Measurements from ENCODE around the gene IQCE.
"Not testable (repeated sequence)": the region's sequence is repeated elsewhere in the genome, so short reads cannot be mapped to it uniquely, and the experiment has no call there.

Gene IQCE

DNA sequence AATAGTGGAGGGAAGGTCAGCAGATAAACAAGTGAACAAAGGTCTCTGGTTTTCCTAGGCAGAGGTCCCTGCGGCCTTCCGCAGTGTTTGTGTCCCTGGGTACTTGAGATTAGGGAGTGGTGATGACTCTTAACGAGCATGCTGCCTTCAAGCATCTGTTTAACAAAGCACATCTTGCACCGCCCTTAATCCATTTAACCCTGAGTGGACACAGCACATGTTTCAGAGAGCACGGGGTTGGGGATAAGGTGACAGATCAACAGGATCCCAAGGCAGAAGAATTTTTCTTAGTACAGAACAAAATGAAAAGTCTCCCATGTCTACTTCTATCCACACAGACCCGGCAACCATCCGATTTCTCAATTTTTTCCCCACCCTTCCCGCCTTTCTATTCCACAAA lies 25.2 kb upstream of the IQCE start:
- not testable (repeated sequence) for DNase-seq

DNA sequence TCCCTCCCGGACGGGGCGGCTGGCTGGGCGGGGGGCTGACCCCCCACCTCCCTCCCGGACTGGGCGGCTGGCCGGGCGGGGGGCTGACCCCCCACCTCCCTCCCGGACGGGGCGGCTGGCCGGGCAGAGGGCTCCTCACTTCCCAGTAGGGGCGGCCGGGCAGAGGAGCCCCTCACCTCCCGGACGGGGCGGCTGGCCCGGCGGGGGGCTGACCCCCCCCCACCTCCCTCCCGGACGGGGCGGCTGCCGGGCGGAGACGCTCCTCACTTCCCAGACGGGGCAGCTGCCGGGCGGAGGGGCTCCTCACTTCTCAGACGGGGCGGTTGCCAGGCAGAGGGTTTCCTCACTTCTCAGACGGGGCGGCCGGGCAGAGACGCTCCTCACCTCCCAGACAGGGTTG lies 24.6 kb upstream of the IQCE start:
- not testable (repeated sequence) for DNase-seq

DNA sequence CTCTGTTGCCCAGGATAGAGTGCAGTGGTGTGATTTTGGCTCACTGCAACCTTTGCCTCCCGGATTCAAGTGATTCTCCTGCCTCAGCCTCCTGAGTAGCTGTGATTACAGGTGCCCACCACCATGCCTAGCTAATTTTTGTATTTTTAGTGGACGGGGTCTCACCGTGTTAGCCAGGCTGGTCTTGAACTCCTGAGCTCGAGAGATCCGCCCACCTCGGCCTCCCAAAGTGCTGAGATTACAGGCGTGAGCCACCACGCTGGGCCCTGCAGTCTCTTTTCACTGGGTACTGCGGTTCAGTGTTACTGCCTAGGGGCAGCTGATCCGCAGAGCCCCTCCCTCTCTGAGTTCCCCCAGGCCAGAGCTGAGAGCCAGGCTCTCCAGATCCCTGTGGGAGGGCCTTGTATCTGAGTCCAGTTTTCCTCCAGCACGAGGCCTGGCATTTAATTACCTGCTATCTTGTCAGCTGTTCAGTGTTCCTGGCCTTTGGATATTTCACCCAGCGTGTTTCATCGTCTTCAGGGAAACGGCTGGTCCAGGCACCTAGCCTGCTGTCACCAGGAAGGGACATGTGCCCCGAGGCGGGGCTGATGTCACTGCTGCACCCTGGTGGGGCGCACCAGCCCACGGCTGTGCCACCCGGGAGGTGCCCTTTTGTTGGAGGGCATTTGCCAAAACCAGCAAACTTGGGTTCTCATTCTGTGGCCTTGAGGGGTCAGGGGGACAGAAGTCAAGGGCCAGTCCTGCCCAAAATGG lies 22.7 kb upstream of the IQCE start:
- not testable (repeated sequence) for DNase-seq

DNA sequence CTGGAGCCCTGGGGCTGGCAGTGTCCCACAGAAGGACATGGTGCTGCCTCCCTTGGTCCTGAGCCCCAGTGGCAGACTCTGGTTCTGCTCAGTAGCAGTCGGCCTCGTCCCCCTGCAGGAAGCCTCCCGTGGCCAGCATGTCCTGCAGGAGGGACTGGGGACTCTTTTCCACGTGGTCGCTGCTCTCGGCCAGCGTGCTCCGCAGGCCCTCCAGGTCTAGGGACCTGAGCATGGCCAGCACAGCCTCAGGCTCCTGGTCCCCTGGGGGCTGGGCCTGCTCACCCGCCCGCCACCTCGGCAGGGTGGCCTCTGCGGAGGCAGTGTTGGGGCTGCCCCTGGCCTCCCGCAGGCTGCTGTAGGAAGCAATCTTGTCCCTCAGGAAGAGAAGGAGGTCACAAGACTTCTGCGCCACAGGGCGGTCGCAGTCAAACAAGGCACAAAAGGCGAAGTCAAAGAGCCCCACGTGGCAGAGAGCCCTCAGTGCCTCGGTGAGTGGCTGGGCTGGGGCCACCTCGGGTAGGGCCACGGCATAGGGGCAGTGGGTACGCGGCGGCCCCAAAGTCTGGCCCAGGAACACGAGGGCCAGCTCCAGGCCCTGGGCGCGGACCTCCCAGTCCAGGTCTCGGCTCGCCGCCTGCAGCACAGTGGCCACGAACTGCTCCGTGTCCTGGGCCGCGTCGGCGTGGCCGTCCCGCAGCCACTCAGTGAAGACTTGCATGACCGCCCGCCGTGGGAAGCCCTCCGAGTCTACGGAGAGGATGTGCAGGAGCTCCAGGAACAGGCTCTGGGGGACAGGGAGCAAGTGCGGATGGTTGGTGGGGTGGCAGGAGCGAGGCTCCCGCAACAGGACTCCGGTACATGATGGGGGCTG lies 20.6 kb upstream of the IQCE start:
- no peak for DNase-seq

DNA sequence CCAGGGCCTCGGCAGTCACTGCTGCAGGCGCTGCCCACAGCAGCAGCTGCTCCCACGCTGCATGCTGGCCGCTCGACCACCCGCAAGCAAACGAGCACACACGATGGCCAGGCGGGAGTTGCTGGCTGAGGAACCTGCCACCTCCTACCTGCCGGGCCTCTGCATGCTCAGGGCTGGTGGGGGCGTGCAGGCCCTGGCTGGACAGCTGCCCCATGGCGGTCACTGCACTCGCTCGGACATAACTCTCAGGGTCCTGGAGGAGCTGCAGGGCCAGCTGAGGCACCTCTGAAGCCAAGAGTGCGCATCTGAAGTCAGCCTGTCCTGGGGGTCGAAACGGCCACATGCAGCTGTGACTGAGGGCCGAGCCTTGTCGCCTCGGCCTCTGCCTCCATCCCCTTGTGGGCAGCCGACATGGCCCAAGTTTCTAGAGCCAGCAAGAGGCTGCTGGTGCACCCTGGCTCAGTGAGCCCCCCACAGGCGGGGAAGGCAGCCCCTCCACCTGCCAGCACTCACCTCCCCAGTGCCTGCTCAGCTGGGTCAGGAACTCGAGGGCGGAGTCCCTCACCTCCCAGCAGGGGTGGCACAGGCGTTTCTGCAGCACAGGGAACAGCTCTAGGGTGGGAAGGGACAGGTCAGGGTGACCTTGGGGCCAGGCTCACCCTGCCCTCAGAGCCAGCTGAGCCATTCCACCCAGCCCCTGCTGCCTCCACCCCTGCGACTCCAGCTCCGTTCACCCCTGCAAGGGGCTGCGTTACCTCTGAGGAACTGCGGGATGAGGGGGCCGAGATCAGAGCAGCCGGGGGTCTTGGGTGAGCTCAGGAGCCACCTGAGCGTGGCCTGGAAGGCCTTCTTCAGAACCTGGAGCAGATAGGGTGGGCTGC lies 19.5 kb upstream of the IQCE start:
- no peak for DNase-seq

DNA sequence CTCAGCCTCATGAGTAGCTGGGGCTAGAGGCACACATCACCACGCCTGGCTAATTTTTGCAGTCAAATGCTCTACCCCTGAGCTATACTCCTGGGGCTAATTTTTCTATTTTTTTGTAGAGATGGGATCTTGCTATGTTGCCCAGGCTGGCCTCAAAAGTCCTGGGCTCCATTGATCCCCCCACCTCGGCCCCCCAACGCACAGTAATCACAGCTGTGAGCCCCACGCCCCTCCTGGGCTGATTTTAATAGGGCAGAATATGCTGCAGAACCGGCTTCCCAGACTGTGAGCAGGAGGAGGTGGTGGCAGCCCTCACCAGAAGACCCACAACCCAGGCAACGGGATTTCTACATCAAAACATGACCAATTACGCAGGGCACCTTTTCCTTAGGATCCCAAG lies 18.6 kb upstream of the IQCE start:
- DNase-seq = no peak

DNA sequence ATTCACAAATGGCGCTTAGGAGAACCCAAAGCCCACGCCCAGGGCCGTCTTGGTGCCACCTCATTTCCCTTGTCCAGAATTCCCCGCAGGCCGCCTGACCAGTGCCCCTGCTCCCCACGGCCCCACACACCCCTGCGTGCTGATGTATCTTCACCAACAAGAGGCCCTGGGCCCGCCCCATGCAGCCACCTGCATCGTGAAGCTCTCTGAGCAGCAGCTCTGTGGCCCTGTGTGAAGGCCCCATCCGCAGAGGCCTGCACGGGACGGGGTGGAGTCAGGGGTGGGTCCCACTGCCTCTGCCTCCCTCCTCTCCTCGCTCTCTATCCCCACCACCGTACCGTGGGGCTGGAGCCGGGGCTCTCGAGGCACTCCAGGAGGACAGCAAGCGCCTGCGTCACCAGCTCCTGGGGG lies 18.1 kb upstream of the IQCE start:
- no peak for DNase-seq

DNA sequence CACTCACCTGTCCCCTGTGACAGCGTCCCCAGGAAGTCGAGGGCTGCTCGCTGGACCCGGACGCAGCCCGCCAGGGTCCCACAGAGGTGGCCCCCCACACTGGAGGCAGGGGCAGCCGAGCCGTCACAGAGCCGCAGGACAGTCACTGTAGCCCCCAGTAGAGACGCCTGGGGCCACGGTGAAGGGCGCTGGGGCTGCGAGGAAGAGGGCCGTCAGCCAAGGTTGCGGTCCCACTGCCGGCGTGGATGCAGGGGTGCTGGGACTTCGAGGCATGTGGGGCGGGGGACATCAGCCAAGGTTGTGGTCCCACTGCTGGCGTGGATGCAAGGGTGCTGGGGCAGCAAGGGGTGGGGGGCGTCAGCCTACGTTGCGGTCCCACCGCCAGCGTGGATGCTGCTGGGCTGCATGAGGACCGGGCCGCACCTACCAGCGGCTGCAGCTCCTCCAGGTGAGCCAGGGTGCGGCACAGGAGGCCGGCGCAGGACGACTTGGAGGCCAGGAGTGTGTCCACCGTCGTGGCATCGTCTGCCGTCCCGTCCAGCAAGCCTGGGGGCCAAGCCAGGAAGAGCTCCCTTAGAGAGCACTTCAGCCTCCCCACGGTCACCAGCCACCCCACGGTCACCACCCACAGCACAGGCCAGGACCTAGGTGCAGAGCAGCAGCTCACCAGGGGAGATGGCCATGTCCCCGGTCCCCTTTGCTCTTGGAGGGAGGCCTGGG lies 17.3 kb upstream of the IQCE start:
- DNase-seq = no peak

DNA sequence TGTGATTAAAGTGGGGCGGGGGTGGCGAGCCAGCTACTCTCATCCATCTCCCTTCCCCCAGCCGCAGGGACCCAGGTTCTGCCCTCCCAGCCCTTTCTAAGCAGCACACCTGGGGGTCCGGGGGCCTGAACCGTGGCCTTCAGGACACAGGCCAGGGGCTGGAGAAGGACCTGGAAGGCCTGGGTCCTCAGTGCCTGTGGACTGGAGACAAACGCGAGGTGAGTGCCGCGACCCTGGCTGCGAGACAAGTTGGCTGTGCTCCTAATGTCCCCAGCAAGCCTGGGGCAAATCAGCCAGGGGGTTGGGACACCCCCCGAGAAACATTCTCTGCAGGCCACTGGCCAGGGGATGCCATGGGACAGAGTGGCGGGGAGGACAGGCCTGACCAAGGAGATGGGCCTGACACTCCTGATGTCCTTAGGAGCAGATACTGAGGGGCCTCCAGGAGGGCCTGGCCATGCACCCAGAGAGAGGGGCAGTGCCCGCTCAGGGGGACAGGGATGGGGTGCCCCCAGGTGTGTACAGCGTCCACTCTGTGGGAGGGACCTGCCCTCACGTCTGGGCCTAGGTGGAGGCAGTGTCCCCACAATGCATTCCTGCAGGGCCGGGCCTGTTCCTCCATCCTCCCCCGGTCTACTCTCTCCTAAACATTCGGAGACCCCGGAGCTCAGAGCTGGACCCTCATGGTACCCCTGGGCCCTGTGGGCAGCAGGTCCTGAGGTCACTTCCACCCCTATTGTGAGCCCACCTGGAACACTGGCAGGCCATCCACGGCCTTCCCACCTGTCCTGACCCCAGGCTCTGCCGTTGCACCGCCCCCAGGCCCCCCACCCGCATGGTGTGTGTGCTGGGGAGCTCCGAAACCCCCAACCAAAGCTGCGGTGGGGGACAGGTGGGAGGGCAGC lies 16.5 kb upstream of the IQCE start:
- DNase-seq = no peak

DNA sequence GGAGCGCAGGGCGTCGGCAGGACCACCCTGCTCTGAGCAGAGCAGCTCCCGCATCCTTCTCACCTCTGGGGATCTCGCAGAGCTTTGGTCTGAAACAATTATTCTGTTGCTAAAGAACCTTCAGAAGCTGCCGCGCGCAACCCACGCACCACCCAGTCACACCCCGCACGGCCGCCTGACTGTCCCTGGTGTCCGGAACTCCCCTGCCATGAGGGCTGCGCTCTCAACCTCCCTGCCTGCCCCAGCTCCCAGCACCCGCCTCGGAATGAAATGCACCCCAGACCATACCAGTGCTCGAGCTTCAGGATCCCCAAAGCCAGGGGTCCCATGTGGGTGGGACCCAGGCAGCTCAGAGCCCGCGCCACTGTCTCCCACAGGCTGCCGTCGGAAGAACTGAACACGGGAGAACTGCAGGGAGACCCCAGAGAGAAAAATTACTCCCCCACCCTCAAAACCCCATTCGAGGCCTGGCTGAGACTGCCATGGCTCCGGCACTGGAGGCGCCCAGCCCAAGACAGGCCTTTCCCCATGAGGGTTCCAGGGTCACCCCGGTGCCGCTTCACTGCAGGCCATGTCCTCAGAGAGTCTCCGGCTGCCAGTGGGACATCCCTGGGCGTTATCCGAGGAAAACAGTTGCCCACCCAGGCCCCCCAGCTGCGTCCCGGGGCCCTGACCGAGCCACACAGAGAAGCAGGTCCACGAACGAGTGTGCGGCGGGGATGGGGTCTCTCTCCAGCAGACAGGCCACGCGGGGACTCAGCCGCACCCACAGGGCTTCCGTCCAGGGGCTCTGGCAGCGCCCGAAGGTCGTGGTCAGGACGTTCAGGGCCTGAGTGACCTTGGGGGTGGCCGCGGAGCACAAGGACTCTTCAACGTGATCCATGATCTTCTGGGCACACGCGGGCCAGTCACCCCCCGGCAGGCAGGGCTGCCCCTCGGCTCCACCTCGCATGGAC lies 15.6 kb upstream of the IQCE start:
- no peak for DNase-seq

DNA sequence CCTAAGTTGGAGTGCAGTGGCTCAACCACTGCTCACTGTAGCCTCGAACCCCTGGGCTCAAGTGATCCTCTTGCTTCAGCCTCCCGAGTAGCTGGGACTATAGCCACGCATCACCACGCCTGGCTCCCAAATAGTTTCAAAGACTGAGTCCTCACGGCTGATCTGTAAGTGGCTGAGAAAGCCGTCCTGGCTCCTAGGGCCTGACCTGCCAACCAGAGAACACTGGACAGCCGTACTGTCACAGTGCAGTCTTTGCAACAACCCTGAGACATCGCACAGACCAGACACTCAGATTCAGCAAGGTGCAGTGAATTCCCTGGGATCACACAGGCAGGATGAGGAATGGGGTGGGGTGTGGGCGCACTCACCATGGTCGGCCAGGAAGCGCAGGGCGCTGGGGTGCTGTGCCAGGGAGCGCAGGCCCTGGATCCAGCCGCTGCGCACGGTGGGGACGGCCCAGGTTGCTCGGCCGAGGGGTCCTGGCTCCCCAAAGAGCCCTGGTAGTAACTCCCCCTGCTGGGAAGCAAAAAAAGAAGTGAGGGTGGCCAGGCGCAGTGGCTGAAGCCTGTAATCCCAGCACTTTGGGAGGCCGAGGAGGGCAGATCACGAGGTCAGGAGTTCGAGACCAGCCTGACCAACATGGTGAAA lies 14.1 kb upstream of the IQCE start:
- DNase-seq = no peak

DNA sequence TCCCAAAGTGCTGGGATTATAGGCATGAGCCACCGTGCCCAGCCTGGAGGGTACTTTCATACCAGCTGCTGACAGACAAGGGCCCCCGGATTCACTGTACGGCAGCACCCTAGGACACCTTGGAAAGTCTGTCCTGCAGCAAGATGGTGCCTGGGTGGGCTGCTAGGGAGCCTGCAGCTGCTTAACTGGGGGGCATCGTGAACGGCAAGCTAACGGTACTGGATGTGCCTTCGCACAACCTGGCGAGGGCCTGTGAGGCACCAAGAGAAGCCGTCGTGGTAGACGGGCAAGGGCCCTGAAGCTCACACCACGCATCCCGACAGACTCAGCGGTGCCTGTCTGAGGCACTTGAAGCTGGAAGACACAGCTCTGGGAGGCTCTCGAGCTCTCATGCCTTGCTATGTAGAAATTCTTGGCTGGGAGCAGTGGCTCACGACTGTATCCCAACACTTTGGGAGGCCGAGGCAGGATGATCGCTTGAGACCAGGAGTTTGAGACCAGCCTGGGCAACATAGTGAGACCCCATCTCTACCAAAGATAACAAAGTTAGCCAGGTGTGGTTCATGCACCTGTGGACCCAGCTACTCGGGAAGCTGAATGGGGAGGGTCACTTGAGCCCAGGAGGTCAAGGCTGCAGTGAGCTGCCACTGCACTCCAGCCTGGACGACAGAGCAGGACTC lies 12.9 kb upstream of the IQCE start:
- no peak for DNase-seq

DNA sequence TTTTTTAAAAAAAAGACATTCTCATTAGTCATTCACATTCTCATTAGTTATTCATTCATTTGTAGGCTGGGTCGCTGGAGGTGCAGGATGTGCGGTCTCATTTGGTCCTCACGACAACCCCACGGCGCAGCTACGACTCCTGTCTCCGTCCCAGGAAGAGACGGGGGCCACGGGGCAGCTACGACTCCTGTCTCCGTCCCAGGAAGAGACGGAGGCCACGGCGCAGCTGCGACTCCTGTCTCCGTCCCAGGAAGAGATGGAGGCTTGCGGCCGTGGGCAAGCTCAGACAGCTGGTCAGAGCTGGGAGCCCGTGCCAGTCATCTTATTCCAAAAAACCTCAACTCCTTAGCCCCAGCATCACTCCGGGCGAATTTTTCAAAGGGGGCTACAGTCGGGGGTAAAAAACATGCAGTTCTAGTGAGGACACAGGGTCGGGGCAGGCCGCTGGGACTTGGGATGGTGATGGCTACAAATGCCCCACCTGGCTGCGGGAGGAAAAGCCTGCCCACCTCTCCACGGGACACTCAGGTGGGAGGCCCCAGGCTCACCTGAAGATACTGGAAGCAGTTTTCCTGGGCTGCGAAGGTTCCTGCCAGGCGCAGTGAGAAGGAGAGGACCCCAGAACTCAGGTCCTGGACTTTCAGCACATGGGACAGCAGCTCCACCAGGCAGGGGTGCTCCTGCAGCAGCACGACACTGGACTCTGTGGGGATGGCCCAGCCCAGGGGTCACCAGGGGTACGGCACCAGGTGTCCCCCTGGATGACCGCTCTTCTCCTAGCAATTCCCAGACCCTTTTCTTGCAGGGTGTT lies 11.8 kb upstream of the IQCE start:
- DNase-seq = no peak

DNA sequence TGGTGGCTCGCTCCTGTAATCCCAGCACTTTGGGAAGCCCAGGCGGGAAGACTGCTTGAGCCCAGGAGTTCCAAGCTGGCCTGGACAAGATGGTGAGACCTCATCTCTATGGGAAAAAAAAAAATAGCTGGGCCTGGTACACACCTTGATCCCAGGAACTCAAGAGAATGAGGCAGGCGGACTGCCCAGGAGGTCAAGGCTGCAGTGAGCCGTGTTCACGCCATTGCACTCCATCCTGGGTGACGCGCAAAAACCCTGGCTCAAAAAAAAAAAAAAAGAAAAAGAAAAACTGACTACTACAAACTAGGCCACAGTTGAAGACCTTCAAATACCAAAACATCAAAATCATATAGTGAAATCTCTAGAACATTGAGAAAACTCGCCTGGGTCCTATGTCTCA lies 7.4 kb upstream of the IQCE start:
- no peak for DNase-seq

DNA sequence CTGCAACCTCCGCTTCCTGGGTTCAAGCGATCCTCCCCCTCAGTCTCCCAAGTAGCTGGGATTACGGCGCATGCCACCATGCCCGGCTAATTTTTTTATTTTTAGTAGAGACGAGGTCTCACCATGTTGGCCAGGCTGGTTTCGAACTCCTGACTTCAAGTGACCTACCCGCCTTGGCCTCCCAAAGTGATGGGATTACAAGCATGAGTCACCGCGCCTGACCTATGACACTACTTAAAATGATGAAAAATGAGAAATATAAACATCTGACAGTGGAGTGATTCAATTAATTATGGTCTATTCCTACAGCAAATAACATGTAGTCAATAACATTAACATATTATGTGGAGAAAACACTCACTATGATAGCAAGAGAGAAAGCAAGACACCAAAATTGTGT lies 5.7 kb upstream of the IQCE start:
- no peak for DNase-seq

DNA sequence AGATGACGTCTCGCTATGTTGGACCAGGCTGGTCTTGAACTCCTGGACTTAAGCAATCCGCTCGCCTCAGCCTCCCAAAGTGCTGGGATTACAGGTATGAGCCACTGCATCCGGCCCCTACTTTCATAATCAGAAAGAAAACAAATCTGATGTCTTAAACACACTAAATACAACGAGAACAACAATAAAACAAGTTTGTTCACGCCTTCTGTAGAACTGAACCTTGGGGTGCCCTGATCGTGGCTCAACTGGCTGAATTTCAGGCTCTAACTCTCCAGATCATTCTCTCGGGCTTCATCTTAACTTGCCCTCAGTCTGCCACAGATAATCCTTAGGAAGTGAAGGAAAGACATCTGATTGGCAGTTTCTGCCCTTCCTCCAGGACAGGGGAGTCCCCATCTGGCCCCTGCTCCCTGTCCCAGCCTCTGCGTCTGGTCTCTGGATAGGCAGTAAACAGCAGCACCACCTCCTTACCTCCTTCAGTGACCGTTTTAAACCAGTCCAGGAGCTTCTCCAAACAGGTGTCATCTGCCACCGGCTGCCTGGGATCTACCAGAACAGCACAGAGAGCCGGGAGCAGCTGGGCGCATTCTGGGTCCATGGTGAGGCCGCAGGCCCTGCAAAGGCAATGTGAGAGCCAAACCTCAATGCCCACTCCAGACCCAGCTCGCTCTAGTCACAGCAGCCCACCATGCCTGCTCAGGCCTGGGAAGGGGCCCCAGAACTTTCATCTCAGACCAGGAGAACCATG lies 4.8 kb upstream of the IQCE start:
- DNase-seq = no peak

DNA sequence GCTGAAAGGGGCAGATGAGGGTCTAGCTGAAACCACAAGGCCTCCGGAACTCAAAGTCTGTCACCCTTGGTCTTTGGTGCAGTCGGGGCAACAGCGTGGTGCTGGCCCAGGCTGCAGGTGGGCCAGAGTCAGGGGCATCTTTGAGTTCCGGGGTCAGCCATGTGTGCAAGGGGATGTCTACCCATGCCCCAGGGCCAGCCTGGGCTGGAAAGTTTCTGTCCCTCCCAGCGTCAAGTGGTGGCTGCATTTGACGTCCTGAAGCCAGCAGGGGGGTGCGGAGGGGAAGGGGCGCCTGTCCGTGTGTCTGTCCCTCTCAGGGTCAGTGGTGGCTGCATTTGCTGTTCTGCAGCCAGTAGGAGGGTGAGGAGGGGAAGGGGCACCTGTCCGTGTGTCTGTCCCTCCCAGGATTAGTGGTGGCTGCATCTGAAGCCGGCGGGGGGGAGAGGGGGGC lies 4.1 kb upstream of the IQCE start:
- no peak for DNase-seq
